ENCODE measurements around the gene SPANXN5.
"Not testable (repeated sequence)": the region's sequence is repeated elsewhere in the genome, so short reads cannot be mapped to it uniquely, and the experiment has no call there.

DNA sequence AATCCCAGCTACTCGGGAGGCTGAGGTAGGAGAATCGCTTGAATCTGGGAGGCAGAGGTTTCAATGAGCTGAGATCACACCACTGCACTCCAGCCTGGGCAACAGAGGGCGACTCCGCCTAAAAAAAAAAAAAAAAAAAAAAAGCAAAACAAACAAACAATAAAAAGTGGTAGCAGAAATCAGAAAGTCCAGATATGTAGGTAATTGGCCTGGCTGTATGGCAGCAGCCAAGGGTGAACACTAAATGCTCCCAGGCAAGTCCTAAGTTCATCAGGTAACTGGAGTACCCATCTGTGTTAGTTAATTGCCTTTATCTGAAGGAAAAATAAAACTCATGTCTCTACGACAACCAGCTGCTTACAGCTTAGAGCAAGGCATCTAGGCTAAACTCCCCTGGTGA lies 31.2 kb downstream of the SPANXN5 start:
- not testable (repeated sequence) for TF ChIP-seq POLR2A (IDR thresholded peaks at IDR 0.05; ENCODE audit: low read length); GATA1 (IDR thresholded peaks at IDR 0.05; ENCODE audit: low read depth, low read length)
